ENCODE measurements around the gene SOX4.
"Not testable (repeated sequence)": the region's sequence is repeated elsewhere in the genome, so short reads cannot be mapped to it uniquely, and the experiment has no call there.

SOX4 gene

DNA sequence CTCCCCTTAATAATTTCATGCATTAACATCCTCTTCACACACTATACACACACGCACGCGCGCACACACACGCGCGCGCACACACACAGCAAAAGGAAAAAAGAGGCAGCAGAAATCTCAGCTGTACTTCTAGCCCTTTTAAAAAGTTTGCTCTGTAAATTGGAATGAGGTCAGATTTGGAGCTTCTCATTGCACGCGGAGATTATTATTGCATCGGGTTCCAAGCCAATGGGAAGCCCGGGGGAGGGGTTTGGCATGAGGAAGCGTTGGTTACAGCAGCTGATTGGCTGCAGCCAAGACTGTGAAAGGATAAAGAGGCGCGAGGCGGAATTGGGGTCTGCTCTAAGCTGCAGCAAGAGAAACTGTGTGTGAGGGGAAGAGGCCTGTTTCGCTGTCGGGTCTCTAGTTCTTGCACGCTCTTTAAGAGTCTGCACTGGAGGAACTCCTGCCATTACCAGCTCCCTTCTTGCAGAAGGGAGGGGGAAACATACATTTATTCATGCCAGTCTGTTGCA, at the start of gene SOX4:
Gene SOX4 (plus strand): TSS at position 340 of the 515 bp plus-strand sequence. CDS start 784 bp downstream, outside the sequence.
- TF ChIP-seq POLR2A (IDR thresholded peaks at IDR 0.05; ENCODE audit: extremely low read depth, insufficient read length) (peak; percentile 98), MYC (IDR thresholded peaks at IDR 0.05; ENCODE audit: low read depth, low read length) (no peak; the same call in 1 of the 2 replicates)
- TF ChIP-seq, protein P1, sequence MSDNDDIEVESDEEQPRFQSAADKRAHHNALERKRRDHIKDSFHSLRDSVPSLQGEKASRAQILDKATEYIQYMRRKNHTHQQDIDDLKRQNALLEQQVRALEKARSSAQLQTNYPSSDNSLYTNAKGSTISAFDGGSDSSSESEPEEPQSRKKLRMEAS (IDR thresholded peaks at IDR 0.05; ENCODE audit: low read depth, low read length) = peak; percentile 68

DNA sequence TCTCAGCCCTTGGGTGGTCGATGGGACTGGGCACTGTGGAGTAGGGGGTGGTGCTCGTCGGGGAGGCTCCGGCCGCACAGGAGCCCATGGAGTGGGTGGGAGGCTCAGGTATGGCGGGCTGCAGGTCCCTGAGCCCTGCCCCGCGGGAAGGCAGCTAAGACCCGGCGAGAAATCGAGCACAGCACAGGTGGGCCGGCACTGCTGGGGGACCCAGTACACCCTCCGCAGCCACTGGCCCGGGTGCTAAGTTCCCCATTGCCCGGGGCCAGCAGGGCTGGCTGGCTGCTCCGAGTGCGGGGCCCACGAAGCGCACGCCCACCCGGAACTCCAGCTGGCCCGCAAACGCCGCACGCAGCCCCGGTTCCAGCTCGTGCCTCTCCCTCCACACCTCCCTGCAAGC, 41.3 kb upstream of the SOX4 start:
- not testable (repeated sequence) for H3K4me3 ChIP-seq (ENCODE audit: low read depth, low read length); DNase-seq (ENCODE audit: low read depth)

More for the DNA sequence above, at the start of gene SOX4:
- peak within 1 kb of the TSS; percentile 77 for H3K4me3 ChIP-seq (ENCODE audit: low read depth, low read length)
- DNase-seq (ENCODE audit: low read depth) = peak; percentile 98

DNA sequence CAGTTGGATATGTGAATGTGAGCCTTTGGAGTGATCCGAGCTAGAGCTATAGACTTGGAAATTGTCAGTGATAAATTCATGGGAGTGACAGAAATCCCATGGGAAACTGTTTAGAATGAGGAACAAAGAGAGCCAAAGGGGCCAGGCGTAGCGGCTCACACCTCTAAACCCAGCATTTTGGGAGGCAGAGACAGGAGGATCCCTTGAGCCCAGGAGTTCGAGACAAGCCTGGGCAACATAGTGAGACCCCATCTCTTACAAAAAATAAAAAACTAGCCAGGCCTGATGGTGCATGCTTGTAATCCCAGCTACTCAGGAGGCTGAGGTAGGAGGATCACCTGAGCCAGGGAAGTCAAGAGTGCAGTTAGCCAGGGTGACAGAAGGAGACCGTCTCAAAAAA, 39.3 kb upstream of the SOX4 start:
- DNase-seq (ENCODE audit: low read depth) = no peak
- H3K4me3 ChIP-seq (ENCODE audit: low read depth, low read length) = no peak overlapping the region
- TF ChIP-seq, protein P2, sequence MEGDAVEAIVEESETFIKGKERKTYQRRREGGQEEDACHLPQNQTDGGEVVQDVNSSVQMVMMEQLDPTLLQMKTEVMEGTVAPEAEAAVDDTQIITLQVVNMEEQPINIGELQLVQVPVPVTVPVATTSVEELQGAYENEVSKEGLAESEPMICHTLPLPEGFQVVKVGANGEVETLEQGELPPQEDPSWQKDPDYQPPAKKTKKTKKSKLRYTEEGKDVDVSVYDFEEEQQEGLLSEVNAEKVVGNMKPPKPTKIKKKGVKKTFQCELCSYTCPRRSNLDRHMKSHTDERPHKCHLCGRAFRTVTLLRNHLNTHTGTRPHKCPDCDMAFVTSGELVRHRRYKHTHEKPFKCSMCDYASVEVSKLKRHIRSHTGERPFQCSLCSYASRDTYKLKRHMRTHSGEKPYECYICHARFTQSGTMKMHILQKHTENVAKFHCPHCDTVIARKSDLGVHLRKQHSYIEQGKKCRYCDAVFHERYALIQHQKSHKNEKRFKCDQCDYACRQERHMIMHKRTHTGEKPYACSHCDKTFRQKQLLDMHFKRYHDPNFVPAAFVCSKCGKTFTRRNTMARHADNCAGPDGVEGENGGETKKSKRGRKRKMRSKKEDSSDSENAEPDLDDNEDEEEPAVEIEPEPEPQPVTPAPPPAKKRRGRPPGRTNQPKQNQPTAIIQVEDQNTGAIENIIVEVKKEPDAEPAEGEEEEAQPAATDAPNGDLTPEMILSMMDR (IDR thresholded peaks at IDR 0.05; ENCODE audit: low read depth, low read length) = no peak
- TF ChIP-seq POLR2A (IDR thresholded peaks at IDR 0.05; ENCODE audit: extremely low read depth, insufficient read length) = no peak
- TF ChIP-seq, protein P1 (IDR thresholded peaks at IDR 0.05; ENCODE audit: low read depth, low read length) = no peak
- TF ChIP-seq MYC (IDR thresholded peaks at IDR 0.05; ENCODE audit: low read depth, low read length) = no peak

DNA sequence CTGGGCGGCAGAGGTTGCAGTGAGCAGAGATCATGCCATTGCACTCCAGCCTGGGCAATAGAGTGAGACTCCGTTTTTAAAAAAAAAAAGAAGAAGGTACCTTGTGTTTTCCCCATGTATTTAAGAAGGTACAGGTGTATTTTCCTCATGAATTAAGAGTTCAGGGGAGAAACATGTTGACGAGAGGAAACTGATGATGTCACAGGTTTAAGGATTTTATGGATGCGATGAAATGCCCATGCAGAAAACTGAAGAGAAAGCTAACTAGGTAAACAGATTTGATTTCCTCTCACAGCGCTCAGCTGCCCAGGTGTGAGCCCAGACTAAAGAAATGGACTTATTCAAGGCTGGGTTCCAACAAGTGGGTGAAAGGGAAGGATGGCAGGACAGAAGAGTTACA, 38.4 kb upstream of the SOX4 start:
- DNase-seq (ENCODE audit: low read depth) = no peak
- TF ChIP-seq, protein P2 (IDR thresholded peaks at IDR 0.05; ENCODE audit: low read depth, low read length) = no peak
- TF ChIP-seq, protein P1 (IDR thresholded peaks at IDR 0.05; ENCODE audit: low read depth, low read length) = no peak
- no peak for TF ChIP-seq MYC (IDR thresholded peaks at IDR 0.05; ENCODE audit: low read depth, low read length)

DNA sequence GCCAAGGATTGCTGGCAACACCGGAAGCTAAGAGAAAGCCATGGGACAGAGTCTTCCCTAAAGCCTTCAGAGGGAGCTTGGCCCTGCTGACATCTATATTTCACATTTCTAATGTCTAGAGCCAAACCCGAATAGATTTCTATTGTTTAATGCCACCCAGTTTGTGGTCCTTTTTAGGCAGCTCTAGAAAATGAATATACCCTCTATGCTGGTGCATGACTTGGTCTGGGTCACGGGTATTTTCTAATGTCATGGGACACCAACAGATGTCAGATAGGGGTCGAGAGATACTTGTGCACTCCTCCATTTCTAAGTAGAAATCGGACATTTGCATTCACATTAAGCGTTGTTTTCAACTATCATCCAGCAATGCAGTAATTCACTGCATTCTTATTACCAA, 37.0 kb upstream of the SOX4 start:
- no peak for DNase-seq (ENCODE audit: low read depth)
- TF ChIP-seq, protein P2 (IDR thresholded peaks at IDR 0.05; ENCODE audit: low read depth, low read length) = no peak
- TF ChIP-seq POLR2A (IDR thresholded peaks at IDR 0.05; ENCODE audit: extremely low read depth, insufficient read length) = no peak
- TF ChIP-seq MYC (IDR thresholded peaks at IDR 0.05; ENCODE audit: low read depth, low read length) = no peak
- TF ChIP-seq, protein P1 (IDR thresholded peaks at IDR 0.05; ENCODE audit: low read depth, low read length) = no peak
- H3K4me3 ChIP-seq (ENCODE audit: low read depth, low read length) = no peak overlapping the region

More for the DNA sequence above, 38.4 kb upstream of the SOX4 start:
- H3K4me3 ChIP-seq (ENCODE audit: low read depth, low read length) = no peak overlapping the region

DNA sequence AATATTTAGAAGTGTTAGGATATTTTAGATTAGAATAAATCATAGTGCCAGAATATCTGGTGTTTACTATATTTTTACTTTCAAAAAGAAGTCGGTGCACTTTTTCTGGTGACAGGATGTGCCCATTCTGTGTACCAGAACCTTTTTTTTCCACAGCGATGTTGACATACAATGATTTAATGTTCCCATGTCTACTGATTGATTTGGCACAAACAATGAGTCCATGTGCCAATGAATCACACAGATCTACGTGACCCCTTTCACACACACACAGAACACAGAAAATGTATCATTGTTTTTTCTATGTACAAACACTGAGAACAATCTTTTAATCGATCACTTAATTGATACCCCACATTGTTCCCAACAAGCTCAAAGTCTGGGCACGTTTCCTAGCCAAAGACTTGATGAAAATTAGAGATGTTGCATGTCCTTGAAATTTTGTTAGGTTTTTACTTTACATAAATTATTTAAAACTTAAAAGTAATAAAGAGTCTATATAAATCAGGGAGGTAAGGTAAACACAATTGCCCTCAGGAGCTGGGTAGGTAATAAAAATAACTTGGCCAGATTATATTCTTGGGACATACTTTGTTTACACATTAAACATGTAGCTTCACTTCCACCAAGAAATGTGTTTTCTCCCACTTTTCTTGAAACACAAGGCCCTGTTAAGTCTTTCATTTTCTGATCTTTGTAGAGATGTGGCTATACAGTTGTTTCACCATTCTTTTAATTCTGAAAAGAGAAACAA, 36.4 kb upstream of the SOX4 start:
- DNase-seq (ENCODE audit: low read depth) = no peak
- TF ChIP-seq MYC (IDR thresholded peaks at IDR 0.05; ENCODE audit: low read depth, low read length) (no peak), POLR2A (IDR thresholded peaks at IDR 0.05; ENCODE audit: extremely low read depth, insufficient read length) (no peak)
- TF ChIP-seq, protein P2 (IDR thresholded peaks at IDR 0.05; ENCODE audit: low read depth, low read length) = no peak
- TF ChIP-seq, protein P1 (IDR thresholded peaks at IDR 0.05; ENCODE audit: low read depth, low read length) = no peak
- no peak overlapping the region for H3K4me3 ChIP-seq (ENCODE audit: low read depth, low read length)

All from NB4 (cell line).